Upper lobe of right lung (tissue), 1 donor: ENCODE results near the gene LAMC1. TPM values are rescaled to one million over a fixed set of nuclear protein-coding genes. Genes with fewer than 3 reads are reported as not detected.
A peak's percentile ranks its signal among the peaks of the same experiment; 100 is the strongest.

Experiments
- ATAC-seq: fragments of 200-7000 bp; cut with Tn5 transposase; one replicate; pipeline ENCODE4 v1.9.1; 2020; ENCODE audit warnings: mild to moderate bottlenecking, moderate library complexity
- DNase-seq: peaks from one replicate; pipeline ENCODE4 v3.0.0-alpha.2; 2020
- H3K27ac ChIP-seq: fragments of 200-600 bp; one replicate; pipeline ENCODE4 v1.8.0; 2022
- H3K27me3 ChIP-seq: fragments of 200-600 bp; one replicate; pipeline ENCODE4 v1.8.0; 2022; ENCODE audit warnings: mild to moderate bottlenecking
- H3K36me3 ChIP-seq: fragments of 200-600 bp; one replicate; pipeline ENCODE4 v1.8.0; 2022
- H3K4me1 ChIP-seq: fragments of 200-600 bp; one replicate; pipeline ENCODE4 v1.8.0; 2022
- H3K4me3 ChIP-seq: fragments of 200-600 bp; one replicate; pipeline ENCODE4 v1.8.0; 2022; ENCODE audit warnings: mild to moderate bottlenecking
- H3K9me3 ChIP-seq: fragments of 200-600 bp; one replicate; pipeline ENCODE4 v1.8.0; 2022
- CTCF ChIP-seq: fragments of 200-600 bp; IDR thresholded peaks from one replicate; pipeline ENCODE4 v1.8.0; 2022; ENCODE audit warnings: antibody characterized with exemption
- intact Hi-C: fragments of 100-400 bp; cut with DNase I; formaldehyde crosslinking; loops from one replicate; pipeline ENCODE4 v1.11.0; 2022
- total RNA-seq: library from RNA; stranded (reverse); fragmentation: NEBNext Ultra II Directional; extraction: Animal tissue kit (Norgen Biotek cat#: 25700); gene quantifications from one replicate; pipeline ENCODE4 v1.2.1, GENCODE V29; 2021
- donor health status: DM: no; HTN: yes; CAD: no; lungs with severe emphysema.

The LAMC1 gene
- total RNA-seq, 1 donor from 2014 or later, result 120 TPM

- TF ChIP-seq CTCF, result no peak
- intact Hi-C loops, result no loop called here
- Histone ChIP-seq H3K4me3 (no peak overlapping the region), H3K4me1 (peaks cover 19% of the 10 kb centered on the region), H3K27ac (peak overlapping the region; percentile 63), H3K36me3 (no peaks in the 10 kb centered on the region), H3K27me3 (no peaks in the 10 kb centered on the region), H3K9me3 (no peaks in the 10 kb centered on the region)
- ATAC-seq (no peak), DNase-seq (no peak)
Observed at GRCh38 chr1:183097438-183098051, 74.3 kb downstream of the LAMC1 start.

DNA sequence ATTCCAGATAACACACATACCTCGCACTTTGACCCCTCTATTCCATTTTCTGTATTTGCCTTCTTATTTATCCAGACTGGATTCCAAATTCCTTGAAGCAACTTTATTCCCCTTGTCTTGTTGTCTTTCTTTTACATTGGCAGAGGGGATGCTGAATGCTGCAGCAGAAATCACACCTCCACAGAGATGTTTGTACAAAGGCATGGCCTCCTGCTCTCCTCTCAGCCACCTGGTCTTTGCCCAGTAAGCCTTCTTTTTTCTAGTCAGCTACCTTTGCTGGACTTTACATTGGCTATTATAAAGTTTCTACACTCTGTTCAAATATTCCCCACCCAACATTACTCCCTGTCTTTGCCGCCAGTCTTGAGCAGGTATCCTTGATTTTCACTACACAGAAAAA lies 75.1 kb downstream of the LAMC1 start:
- Histone ChIP-seq H3K27ac (peak overlapping the region; percentile 1), H3K36me3 (peaks cover under 1% of the 10 kb centered on the region), H3K4me1 (peaks cover 25% of the 10 kb centered on the region), H3K27me3 (no peaks in the 10 kb centered on the region), H3K9me3 (no peaks in the 10 kb centered on the region), H3K4me3 (no peak overlapping the region)
- no peak for DNase-seq
- ATAC-seq, result no peak
- intact Hi-C loops, result no loop called here
- TF ChIP-seq CTCF, result no peak

DNA sequence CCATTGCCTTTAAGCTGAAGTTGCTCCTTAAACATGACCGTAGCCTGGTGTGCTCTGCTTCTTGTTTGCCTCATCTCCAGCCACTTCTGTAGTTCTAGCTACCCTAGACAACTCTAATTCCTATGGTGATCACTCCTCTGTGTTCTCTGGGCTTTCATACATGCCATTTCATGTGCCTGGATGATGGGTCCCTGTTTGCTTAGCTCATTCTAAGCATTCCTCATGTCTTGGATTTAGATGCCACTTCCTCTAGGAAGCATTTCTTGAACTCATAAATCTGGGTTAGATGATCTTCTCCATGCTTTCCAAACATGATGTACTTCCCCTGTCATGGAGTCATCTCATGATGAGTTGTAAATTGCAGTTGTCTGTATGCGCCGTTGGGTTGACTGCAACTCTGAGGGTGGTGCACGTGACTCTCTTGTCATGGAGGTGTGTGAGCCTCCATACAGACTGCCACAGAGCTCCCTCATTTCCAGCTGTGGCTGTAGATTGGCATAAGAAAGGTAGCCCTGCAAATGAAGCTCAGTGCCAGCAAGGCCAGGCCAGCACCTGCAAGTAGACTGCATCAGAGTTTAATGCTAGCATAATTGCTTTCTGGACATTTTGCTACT lies 77.2 kb downstream of the LAMC1 start:
- Histone ChIP-seq H3K36me3 (peaks cover 13% of the 10 kb centered on the region), H3K4me3 (no peak overlapping the region), H3K27me3 (no peaks in the 10 kb centered on the region), H3K9me3 (no peaks in the 10 kb centered on the region), H3K4me1 (peaks cover 25% of the 10 kb centered on the region), H3K27ac (no peak overlapping the region)
- intact Hi-C loops, result no loop called here
- TF ChIP-seq CTCF, result no peak
- DNase-seq (no peak), ATAC-seq (no peak)

DNA sequence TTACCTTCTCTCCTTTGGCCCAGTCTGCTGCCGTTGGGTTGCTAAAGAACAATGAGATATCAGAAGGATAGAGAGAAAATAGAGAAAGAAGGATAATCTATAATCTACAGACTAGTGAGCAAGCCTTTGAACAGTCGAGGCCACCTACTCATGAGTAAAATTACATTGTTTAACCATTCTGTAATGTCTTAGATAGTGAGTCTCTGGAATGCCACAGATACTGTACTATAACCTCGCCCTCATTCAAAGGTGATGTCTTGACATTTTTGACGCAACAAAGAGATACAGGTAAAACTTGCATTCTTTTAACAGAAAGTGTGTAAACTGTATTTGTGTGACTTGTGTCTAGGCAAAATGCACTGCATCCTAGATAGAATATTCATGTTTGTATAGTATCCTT lies 77.9 kb downstream of the LAMC1 start:
- Histone ChIP-seq H3K36me3 (peaks cover 13% of the 10 kb centered on the region), H3K4me1 (peaks cover 24% of the 10 kb centered on the region), H3K4me3 (no peak overlapping the region), H3K27me3 (no peaks in the 10 kb centered on the region), H3K27ac (no peak overlapping the region), H3K9me3 (no peaks in the 10 kb centered on the region)
- intact Hi-C loops, result no loop called here
- no peak for TF ChIP-seq CTCF
- ATAC-seq (no peak), DNase-seq (no peak)

- intact Hi-C loops, result no loop called here
- Histone ChIP-seq H3K36me3 (peaks cover 13% of the 10 kb centered on the region), H3K9me3 (no peaks in the 10 kb centered on the region), H3K27ac (no peak overlapping the region), H3K27me3 (no peaks in the 10 kb centered on the region), H3K4me1 (peaks cover 20% of the 10 kb centered on the region), H3K4me3 (no peak overlapping the region)
- DNase-seq, result no peak
- no peak for TF ChIP-seq CTCF
- ATAC-seq, result peak; percentile 55
Observed at GRCh38 chr1:183101841-183102276, 78.6 kb downstream of the LAMC1 start.
